Stimulated activated CD4-positive, alpha-beta T cell treated with anti-CD3 and anti-CD28 coated beads, Interleukin-1b, Interleukin-23, amount 100 ng/mL, for 24 hours (primary cell): ENCODE measurements around the gene AP4S1.
"Not testable (repeated sequence)": the region's sequence is repeated elsewhere in the genome, so short reads cannot be mapped to it uniquely, and the experiment has no call there.

Experiments
- DNase-seq, 4 experiments: peaks; one replicate each; pipeline ENCODE4 v3.0.0-alpha.2; 2020; ENCODE audit warnings: low read depth in 4 of 4, low spot score in 1 of 4

AP4S1 gene

DNA sequence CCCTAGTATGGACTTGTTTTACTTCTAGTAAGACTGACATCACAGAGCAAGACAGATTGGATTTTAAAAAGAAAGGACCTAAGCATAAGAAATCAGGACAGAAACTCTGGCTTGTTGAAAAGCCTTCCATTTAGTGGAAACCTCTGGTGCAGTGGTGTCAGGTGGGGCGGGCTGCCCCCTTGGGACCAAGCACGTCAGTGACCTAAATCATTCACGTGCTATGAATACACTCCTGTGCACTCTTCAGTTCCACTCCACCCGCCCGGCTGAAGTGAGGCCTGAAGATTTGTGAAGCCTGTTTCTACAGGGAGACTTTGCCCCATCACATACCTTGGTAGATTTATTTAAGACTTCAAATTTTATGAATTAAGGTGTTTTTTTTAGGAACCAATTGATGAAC, 58.9 kb downstream of the AP4S1 start:
- DNase-seq = no peak

GRCh38 chr14:31085027-31085426, 59.6 kb downstream of the AP4S1 start:
- no peak for DNase-seq

GRCh38 chr14:31086466-31086865, 61.0 kb downstream of the AP4S1 start:
- not testable (repeated sequence) for DNase-seq

DNA sequence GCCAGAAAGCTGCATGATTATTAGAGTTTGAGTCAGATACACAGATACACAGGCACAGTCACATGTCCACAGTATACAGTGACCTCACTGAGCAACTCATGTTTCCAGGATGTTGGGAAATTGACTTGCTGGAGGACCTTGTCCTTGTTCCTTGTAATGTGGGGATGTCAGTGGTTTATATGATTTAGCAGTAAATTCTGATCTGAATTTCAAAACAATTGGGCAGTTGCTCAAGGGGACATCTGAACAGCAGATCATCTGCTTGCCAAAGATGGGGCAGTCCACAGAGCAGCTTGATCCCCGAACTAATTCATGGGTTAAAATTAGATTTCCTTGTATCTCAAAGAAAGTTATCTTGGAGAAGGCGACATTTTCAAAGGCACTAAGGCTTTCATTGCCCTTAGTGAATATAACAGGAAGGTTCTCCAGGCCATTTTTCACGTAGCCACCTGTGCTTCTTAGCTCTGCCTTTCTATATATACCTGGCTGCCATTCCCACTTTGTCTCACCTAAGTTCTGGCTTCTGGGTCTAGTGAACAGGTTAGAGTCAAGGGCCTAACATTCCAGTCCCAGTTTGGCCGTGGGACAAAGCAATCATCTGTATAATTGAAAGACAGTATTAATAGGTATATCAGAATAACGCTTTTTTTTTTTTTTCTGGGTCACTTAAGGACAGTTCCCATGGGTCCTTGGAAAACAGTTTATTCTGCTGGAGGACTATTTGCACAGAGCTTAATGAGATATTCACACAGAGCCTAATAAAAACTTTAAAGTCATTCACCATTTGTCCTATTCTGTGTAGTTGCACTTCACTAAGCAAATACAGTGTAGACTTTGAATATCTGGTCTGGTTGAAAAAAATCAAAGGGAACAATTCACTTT, 65.7 kb downstream of the AP4S1 start:
- no peak for DNase-seq

- no peak for DNase-seq
These were observed 66.8 kb downstream of the AP4S1 start for GRCh38 chr14:31092160-31092708.

GRCh38 chr14:31093884-31094839, 68.7 kb downstream of the AP4S1 start:
- DNase-seq = not testable (repeated sequence)

DNA sequence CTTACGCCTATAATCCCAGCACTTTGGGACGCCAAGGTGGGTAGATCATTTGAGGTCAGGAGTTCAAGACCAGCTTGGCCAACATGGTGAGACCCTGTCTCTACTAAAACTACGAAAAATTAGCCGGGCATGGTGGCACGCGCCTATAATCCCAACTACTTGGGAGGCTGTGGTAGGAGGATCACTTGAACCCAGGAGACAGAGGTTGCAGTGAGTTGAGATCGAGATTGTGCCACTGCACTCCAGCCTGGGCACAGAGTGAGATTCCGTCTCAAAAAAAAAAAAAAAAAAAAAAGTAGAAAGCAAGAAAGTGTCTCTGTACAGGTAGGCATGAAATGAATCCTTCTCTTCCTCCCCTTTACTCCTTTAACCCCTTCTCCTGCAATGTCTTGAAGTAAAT, 70.4 kb downstream of the AP4S1 start:
- not testable (repeated sequence) for DNase-seq

- DNase-seq = no peak
These were observed 70.8 kb downstream of the AP4S1 start for GRCh38 chr14:31096255-31096654.

DNA sequence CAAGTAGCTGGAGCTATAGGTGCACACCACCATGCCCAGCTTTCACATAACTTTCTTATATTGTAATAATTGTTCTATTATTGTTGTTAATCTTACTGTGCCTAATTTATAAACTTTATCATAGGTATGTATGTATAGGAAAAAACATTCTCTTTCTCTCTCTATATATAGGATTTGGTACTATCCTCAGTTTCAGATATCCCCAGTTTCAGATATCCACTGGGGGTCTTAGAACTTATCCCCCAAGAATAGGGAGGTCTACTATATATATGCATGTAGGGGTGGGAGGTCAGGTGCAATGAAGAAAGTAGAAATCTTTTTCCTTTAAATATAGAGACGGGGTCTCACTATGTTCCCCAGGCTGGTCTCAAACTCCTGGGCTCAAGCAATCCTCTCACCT, 71.6 kb downstream of the AP4S1 start:
- DNase-seq = no peak

DNA sequence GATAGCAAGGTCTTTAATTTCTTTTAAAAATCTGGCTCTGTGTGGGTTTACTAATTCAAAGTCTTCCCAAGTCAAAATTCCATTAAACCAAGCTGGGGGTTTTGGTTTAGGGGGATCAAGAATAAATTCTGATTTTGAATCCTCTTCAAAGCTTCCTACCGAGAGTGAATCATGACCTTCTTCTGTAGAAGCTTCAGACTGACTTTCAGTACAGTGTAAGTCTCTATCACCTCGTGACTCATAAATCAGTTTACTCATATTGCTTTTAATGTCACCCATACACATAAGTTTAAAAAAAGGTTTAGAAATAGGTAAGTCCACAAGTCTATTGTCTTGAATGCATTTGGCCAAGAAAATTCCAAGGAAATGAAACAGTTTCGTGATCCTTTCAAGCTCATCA, 81.3 kb downstream of the AP4S1 start:
- no peak for DNase-seq

GRCh38 chr14:31109257-31109656, 83.8 kb downstream of the AP4S1 start:
- DNase-seq = no peak

DNA sequence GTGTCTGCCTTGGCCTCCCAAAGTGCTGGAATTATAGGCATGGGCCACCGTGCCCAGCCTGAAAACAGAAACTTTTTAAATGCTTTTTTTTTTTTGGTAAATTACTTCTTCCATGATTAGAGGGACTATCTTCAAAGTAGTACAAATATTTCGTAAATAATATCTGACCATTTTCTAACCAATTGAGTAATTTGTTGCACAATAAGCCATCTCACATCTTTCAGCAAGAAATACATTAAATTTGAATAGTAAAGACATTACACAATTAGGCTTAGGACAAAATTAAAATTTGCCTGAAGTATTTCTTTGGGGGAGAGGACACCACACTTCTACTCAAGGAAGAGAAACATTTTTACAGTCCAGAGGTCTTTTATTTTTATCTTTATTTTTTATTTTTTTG, 85.4 kb downstream of the AP4S1 start:
- no peak for DNase-seq

DNA sequence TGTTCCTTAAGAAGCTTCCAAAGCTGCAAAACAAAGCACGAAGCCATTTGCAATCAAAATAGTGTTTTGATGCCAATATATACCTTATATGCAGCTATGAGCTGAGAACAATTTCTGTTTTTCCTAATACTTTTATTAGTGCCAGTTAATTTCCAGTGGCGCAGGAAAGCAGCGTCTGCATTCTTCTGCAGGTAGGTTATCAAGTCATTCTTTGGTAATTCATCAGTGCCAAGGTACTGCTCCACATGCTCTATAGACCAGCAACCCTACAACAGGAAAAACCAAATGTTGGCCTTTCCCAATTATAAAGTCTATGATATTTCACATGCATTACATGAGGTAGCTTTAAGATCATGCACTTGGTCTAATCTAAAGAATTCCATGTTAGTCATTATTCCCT, 88.3 kb downstream of the AP4S1 start:
- no peak for DNase-seq

GRCh38 chr14:31118892-31119291, 93.4 kb downstream of the AP4S1 start:
- no peak for DNase-seq

GRCh38 chr14:31122098-31122611, 96.7 kb downstream of the AP4S1 start:
- no peak for DNase-seq

DNA sequence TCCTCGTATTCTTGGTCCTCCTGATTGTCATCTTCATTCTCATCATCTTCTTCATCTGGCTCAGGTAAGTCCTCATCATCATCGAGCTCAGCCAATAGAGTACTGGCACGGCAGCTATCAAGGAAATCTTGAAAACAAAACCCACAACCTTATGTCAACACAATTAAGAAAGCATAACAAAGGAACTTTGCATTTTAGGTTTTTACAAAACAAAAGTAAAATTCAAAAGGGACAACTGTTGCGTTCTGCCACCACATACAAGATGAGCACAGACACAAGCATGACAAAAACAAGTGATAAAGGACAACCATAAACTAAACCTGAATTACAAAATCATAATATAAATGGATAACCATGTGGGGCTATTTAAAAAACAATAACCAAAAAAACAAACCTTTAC, 97.5 kb downstream of the AP4S1 start:
- no peak for DNase-seq

DNA sequence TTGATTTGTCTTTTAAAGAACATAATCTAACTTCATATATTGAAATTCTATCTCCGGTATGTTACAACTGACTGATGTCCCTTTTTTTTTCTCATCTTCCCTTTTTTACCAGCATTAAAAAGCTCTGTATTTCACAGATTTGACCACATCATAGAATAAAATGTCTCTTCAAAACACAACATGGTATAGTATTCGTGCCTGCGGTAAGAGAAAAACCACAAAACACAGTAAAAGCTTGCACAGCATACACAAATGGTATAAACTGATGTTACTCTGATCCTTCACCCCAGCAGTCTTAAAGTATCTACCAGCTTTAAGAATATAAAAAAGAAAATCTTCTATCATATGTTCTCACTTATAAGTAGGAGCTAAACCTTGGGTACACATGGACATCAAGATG, 98.7 kb downstream of the AP4S1 start:
- DNase-seq = no peak

DNA sequence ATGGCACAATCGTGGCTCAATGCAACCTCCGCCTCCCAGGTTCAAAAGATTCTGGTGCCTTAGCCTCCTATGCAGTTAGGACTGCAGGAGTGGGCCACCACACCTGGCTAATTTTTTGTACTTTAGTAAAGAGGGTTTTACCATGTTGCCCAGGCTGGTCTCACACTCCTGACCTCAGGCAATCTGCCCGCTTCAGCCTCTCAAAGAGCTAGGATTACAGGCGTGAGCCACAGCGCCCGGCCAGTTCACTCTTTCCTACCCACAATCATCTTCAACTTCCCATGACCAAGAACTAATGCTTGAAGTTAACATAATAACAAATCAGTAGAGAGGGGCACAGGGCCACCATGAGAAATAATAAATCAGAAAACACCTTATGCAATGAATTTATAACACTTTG, 99.8 kb downstream of the AP4S1 start:
- DNase-seq = no peak

- DNase-seq = no peak
These were observed 101.2 kb downstream of the AP4S1 start for GRCh38 chr14:31126680-31127079.

DNA sequence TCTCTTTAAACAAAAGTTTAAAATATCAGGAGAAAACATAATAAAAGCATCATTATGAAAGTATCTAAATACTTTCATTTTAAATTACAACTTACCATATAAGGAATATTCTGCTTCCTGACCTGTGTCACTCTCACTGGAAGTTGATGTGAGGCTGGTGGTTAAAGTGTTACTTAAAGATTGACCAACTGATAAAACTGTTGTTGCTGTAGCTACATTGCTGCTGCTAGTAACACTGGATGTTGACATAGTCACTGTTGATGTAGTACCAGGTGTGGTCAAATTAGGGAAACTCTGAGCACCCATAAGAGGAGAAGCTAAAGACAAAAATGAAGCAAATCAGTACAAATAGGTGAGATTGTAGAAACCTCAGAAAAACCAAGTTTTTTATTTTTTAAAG, 102.2 kb downstream of the AP4S1 start:
- no peak for DNase-seq
